ENCODE measurements around the gene OSBPL9.

The OSBPL9 gene

DNA sequence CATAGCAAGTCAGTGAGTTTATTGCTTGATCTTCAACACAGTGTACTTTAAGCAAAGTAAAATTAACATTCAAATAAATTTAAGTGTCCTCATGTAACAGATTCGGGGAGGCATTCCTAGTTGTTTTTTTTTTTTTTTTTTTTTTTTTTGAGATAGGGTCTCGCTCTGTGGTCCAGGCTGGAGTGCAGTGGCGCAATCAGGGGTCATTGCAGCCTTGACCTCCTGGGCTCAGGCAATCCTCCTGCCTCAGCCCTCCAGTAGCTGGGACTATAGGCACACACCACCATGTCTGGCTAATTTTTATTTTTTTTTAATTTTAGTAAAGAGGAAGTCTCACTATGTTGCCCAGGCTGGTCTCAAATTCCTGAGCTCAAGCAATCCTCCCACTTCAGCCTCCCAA, 22.8 kb downstream of the OSBPL9 start:
- TF ChIP-seq, protein P1, sequence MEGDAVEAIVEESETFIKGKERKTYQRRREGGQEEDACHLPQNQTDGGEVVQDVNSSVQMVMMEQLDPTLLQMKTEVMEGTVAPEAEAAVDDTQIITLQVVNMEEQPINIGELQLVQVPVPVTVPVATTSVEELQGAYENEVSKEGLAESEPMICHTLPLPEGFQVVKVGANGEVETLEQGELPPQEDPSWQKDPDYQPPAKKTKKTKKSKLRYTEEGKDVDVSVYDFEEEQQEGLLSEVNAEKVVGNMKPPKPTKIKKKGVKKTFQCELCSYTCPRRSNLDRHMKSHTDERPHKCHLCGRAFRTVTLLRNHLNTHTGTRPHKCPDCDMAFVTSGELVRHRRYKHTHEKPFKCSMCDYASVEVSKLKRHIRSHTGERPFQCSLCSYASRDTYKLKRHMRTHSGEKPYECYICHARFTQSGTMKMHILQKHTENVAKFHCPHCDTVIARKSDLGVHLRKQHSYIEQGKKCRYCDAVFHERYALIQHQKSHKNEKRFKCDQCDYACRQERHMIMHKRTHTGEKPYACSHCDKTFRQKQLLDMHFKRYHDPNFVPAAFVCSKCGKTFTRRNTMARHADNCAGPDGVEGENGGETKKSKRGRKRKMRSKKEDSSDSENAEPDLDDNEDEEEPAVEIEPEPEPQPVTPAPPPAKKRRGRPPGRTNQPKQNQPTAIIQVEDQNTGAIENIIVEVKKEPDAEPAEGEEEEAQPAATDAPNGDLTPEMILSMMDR (IDR thresholded peaks at IDR 0.05), result no peak

DNA sequence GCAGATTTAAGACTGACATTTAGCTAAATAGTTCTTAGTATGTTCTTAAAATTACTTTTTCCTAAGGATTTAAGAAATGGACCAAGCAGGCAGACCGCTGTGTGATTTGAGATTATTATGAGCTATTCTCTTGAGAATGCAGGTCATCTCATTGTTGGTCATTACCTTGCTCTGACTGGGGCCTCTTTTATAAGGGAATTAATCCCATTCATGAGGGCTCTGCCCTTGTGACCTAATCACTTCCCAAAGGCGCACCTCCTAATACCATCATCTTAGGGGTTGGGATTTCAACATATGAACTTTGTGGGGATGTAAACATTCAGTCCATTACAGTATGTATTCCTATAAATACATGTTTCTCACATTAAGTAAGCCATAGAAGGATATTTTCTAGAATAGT, 24.2 kb downstream of the OSBPL9 start:
- TF ChIP-seq, protein P1 (IDR thresholded peaks at IDR 0.05), result no peak

GRCh38 chr1:51642739-51643142, 25.8 kb downstream of the OSBPL9 start:
- TF ChIP-seq, protein P1 (IDR thresholded peaks at IDR 0.05), result no peak

GRCh38 chr1:51643362-51643761, 26.5 kb downstream of the OSBPL9 start:
- TF ChIP-seq, protein P1 (IDR thresholded peaks at IDR 0.05), result no peak

GRCh38 chr1:51644020-51644419, 27.1 kb downstream of the OSBPL9 start:
- TF ChIP-seq, protein P1 (IDR thresholded peaks at IDR 0.05), result no peak

GRCh38 chr1:51644533-51645197, 27.8 kb downstream of the OSBPL9 start:
- TF ChIP-seq, protein P1 (IDR thresholded peaks at IDR 0.05), result no peak

GRCh38 chr1:51648180-51649109, 31.6 kb downstream of the OSBPL9 start:
- TF ChIP-seq, protein P1 (IDR thresholded peaks at IDR 0.05), result no peak
